SK-N-SH (cell line): ENCODE measurements around the gene PPP1R37. TPM values are rescaled to one million over a fixed set of nuclear protein-coding genes. Genes with fewer than 3 reads are reported as not detected.

Experiments
- CTCF ChIA-PET: fragments of 300-600, 350-600 bp; formaldehyde crosslinking; extraction: SDS; loops from one replicate; lab custom pipeline; 2021; lab: Yijun Ruan, JAX
- POLR2A ChIA-PET: fragments of 350-600 bp; sonication (Branson Sonifier 250); formaldehyde crosslinking; extraction: SDS; loops from one replicate; lab custom pipeline; 2020; ENCODE audit warnings: antibody characterized with exemption, inconsistent platforms; lab: Yijun Ruan, JAX
- DNase-seq: peaks from one replicate; pipeline ENCODE4 v3.0.0; 2012
- H2AFZ ChIP-seq: fragments of 200-600 bp; sonication (generic); 2 replicates; pipeline ENCODE4 v1.8.1; 2016; ENCODE audit warnings: antibody characterized with exemption, mild to moderate bottlenecking, low read depth
- H3F3A ChIP-seq: fragments of 200-600 bp; sonication (generic); replicated peaks from 2 replicates; pipeline ENCODE3; 2016; ENCODE audit warnings: antibody characterized with exemption, mild to moderate bottlenecking; ENCODE audit not compliant: insufficient read depth
- H3K27ac ChIP-seq, 2 experiments: fragments of 200-500 bp in 1 of 2; fragments of 200-600 bp in 1 of 2; sonication (Bioruptor generic) in 1 of 2; sonication (generic), shearing (Covaris generic) in 1 of 2; 2 replicates each; pipeline versions ENCODE4 v1.5.1 to v1.6.1; 2014 to 2016; ENCODE audit warnings: low read depth in 2 of 2, inconsistent platforms in 1 of 2, low read length in 1 of 2, mild to moderate bottlenecking in 1 of 2, mixed read lengths in 1 of 2
- H3K27me3 ChIP-seq: fragments of 200-600 bp; sonication (generic), shearing (Covaris generic); 2 replicates; pipeline ENCODE4 v1.6.1; 2016; ENCODE audit warnings: mixed run types; ENCODE audit not compliant: insufficient read depth
- H3K36me3 ChIP-seq, 2 experiments: fragments of 200-500 bp in 1 of 2; fragments of 200-600 bp in 1 of 2; sonication (Bioruptor generic) in 1 of 2; sonication (generic) in 1 of 2; replicated peaks in 1 of 2; 2 replicates each; pipeline versions ENCODE3 to v1.5.1; 2014 to 2016; ENCODE audit warnings: low read length in 1 of 2, mild to moderate bottlenecking in 1 of 2; ENCODE audit not compliant: insufficient read depth in 2 of 2, control insufficient read depth in 1 of 2
- H3K4me1 ChIP-seq, 2 experiments: fragments of 200-500 bp in 1 of 2; fragments of 200-600 bp in 1 of 2; sonication (Bioruptor generic) in 1 of 2; sonication (generic), shearing (Covaris generic) in 1 of 2; 2 replicates each; pipeline versions ENCODE4 v1.5.1 to v1.6.1; 2014 to 2016; ENCODE audit warnings: low read depth in 1 of 2, low read length in 1 of 2, mixed run types in 1 of 2; ENCODE audit not compliant: insufficient read depth in 2 of 2, control insufficient read depth in 1 of 2
- H3K4me2 ChIP-seq: fragments of 200-600 bp; sonication (generic), shearing (Covaris generic); 2 replicates; pipeline ENCODE4 v1.6.1; 2017; ENCODE audit warnings: mixed run types
- H3K4me3 ChIP-seq, 2 experiments: fragments of 200-500 bp in 1 of 2; fragments of 200-600 bp in 1 of 2; sonication (Bioruptor generic) in 1 of 2; sonication (generic), shearing (Covaris generic) in 1 of 2; 2 replicates each; pipeline versions ENCODE4 v1.5.1 to v1.8.1; 2014 to 2016; ENCODE audit warnings: low read depth in 2 of 2, inconsistent platforms in 1 of 2, low read length in 1 of 2, mild to moderate bottlenecking in 1 of 2, mixed read lengths in 1 of 2, moderate library complexity in 1 of 2
- H3K79me2 ChIP-seq: fragments of 200-600 bp; sonication (generic); 2 replicates; pipeline ENCODE4 v1.8.1; 2017; ENCODE audit warnings: mild to moderate bottlenecking; ENCODE audit not compliant: insufficient read depth
- H3K9ac ChIP-seq: fragments of 200-600 bp; sonication (generic); 2 replicates; pipeline ENCODE4 v1.6.1; 2017; ENCODE audit warnings: mixed run types
- H3K9me2 ChIP-seq: fragments of 200-600 bp; sonication (generic); 2 replicates; pipeline ENCODE4 v1.6.1; 2017; ENCODE audit warnings: mixed run types
- H3K9me3 ChIP-seq: fragments of 200-600 bp; sonication (generic); 2 replicates; pipeline ENCODE4 v1.6.1; 2017; ENCODE audit warnings: mixed run types, mild to moderate bottlenecking, moderate library complexity
- H4K20me1 ChIP-seq: fragments of 200-600 bp; sonication (generic); 2 replicates; pipeline ENCODE4 v1.6.1; 2017; ENCODE audit warnings: mild to moderate bottlenecking, mixed run types; ENCODE audit not compliant: insufficient read depth
- FOXM1 ChIP-seq: IDR thresholded peaks from 2 replicates; pipeline ENCODE4 v1.4.0; 2012; ENCODE audit warnings: low read depth, mild to moderate bottlenecking
- JUND ChIP-seq: IDR thresholded peaks from 2 replicates; pipeline ENCODE4 v1.4.0; 2012
- NRF1 ChIP-seq: IDR thresholded peaks from 2 replicates; pipeline ENCODE4 v1.6.1; 2012; ENCODE audit warnings: low read depth, mild to moderate bottlenecking, low read length
- RAD21 ChIP-seq: IDR thresholded peaks from 2 replicates; pipeline ENCODE4 v1.6.1; 2012; ENCODE audit warnings: mild to moderate bottlenecking, low read length
- SMC3 ChIP-seq: IDR thresholded peaks from 2 replicates; pipeline ENCODE4 v1.6.1; 2012; ENCODE audit warnings: low read depth, low read length, improper control_type of control experiment
- TAF1 ChIP-seq: IDR thresholded peaks from 2 replicates; pipeline ENCODE4 v1.6.1; 2012; ENCODE audit warnings: low read depth, mild to moderate bottlenecking, low read length, moderate library complexity, borderline replicate concordance
- TEAD4 ChIP-seq: IDR thresholded peaks from 2 replicates; pipeline ENCODE4 v1.4.0; 2012; ENCODE audit warnings: mild to moderate bottlenecking, borderline replicate concordance; ENCODE audit not compliant: insufficient read depth
- USF1 ChIP-seq: IDR thresholded peaks from 2 replicates; pipeline ENCODE4 v1.4.0; 2012; ENCODE audit warnings: low read depth, borderline replicate concordance
- YY1 ChIP-seq: IDR thresholded peaks from 2 replicates; pipeline ENCODE4 v1.4.0; 2012; ENCODE audit warnings: low read depth, mild to moderate bottlenecking
- WGBS: methylation state at CpG from one replicate; pipeline ENCODE4 v1.1.6; 2017; ENCODE audit warnings: low lambda C conversion rate; 5-methylcytosine and 5-hydroxymethylcytosine counted together
- polyA plus RNA-seq, 3 experiments: library from polyadenylated mRNA; depleted of rRNA; stranded (reverse); fragments of >200 nt; gene quantifications; 2 replicates each; pipeline ENCODE4 v1.2.3, GENCODE V29; 2012
- TF ChIP-seq, protein P1 (sequence below): IDR thresholded peaks from 2 replicates; pipeline ENCODE4 v1.6.1; 2012; ENCODE audit warnings: mild to moderate bottlenecking, low read depth, low read length, moderate library complexity

PPP1R37 gene
- polyA plus RNA-seq, 1 of the 3 experiments (the other 2 are of a cell fraction): 24.4 TPM

GRCh38 chr19:45170146-45171106 lies 77.4 kb downstream of the PPP1R37 start (continued):
- TF ChIP-seq USF1: no peak
- no peak for TF ChIP-seq JUND
- no peak for TF ChIP-seq FOXM1
- no peak for TF ChIP-seq NRF1

GRCh38 chr19:45171211-45171623 lies 78.2 kb downstream of the PPP1R37 start:
- no peak overlapping the region for H2AFZ ChIP-seq
- no peaks in the 10 kb centered on the region for H3K36me3 ChIP-seq
- H4K20me1 ChIP-seq: no peaks in the 10 kb centered on the region
- H3K9me3 ChIP-seq: no peaks in the 10 kb centered on the region
- H3K4me1 ChIP-seq: no peaks in the 10 kb centered on the region
- no peak for DNase-seq
- no peak overlapping the region for H3K9ac ChIP-seq
- no peaks in the 10 kb centered on the region for H3F3A ChIP-seq
- POLR2A ChIA-PET: no interaction called here
- no peak overlapping the region for H3K4me3 ChIP-seq
- no peaks in the 10 kb centered on the region for H3K27me3 ChIP-seq
- TF ChIP-seq TEAD4 (no peak), RAD21 (no peak)
- TF ChIP-seq, all 33 proteins: peak for 0
- 70% methylated on average over 7 of the region's 7 CpGs for WGBS
- CTCF ChIA-PET: interaction anchor here (0.5 kb wide), 1 partner anchor 281 kb away, joined by 3 read pairs; no protein-coding TSS in a partner anchor
- H3K4me2 ChIP-seq: no peak overlapping the region
- H3K27ac ChIP-seq: no peak overlapping the region
- H3K9me2 ChIP-seq: no peaks in the 10 kb centered on the region
- H3K79me2 ChIP-seq: no peaks in the 10 kb centered on the region

- H3K4me3 ChIP-seq: no peak overlapping the region
- peaks cover 6% of the 10 kb centered on the region; the same call in 1 of the 2 replicates for H3K79me2 ChIP-seq
- no peaks in the 10 kb centered on the region for H4K20me1 ChIP-seq
- no peaks in the 10 kb centered on the region for H3F3A ChIP-seq
- POLR2A ChIA-PET: no interaction called here
- H3K4me1 ChIP-seq: peaks cover 0 to 2% of the 10 kb centered on the region in 2 experiments; a peak in 1 of 4 replicates
- TF ChIP-seq YY1: no peak
- TF ChIP-seq, protein P1, sequence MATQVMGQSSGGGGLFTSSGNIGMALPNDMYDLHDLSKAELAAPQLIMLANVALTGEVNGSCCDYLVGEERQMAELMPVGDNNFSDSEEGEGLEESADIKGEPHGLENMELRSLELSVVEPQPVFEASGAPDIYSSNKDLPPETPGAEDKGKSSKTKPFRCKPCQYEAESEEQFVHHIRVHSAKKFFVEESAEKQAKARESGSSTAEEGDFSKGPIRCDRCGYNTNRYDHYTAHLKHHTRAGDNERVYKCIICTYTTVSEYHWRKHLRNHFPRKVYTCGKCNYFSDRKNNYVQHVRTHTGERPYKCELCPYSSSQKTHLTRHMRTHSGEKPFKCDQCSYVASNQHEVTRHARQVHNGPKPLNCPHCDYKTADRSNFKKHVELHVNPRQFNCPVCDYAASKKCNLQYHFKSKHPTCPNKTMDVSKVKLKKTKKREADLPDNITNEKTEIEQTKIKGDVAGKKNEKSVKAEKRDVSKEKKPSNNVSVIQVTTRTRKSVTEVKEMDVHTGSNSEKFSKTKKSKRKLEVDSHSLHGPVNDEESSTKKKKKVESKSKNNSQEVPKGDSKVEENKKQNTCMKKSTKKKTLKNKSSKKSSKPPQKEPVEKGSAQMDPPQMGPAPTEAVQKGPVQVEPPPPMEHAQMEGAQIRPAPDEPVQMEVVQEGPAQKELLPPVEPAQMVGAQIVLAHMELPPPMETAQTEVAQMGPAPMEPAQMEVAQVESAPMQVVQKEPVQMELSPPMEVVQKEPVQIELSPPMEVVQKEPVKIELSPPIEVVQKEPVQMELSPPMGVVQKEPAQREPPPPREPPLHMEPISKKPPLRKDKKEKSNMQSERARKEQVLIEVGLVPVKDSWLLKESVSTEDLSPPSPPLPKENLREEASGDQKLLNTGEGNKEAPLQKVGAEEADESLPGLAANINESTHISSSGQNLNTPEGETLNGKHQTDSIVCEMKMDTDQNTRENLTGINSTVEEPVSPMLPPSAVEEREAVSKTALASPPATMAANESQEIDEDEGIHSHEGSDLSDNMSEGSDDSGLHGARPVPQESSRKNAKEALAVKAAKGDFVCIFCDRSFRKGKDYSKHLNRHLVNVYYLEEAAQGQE: no peak
- TF ChIP-seq TAF1: no peak
- TF ChIP-seq SMC3: no peak
- no peak overlapping the region for H2AFZ ChIP-seq
- H3K4me2 ChIP-seq: no peak overlapping the region
- WGBS: 42% methylated on average over 2 of the region's 4 CpGs
- no peaks in the 10 kb centered on the region for H3K9me2 ChIP-seq
- no peaks in the 10 kb centered on the region for H3K9me3 ChIP-seq
- no peaks in the 10 kb centered on the region for H3K36me3 ChIP-seq
- H3K27ac ChIP-seq: no peak overlapping the region
- no peak for DNase-seq
- H3K27me3 ChIP-seq: no peaks in the 10 kb centered on the region
- CTCF ChIA-PET: no interaction called here
- H3K9ac ChIP-seq: no peak overlapping the region
These were observed 79.2 kb downstream of the PPP1R37 start for GRCh38 chr19:45172173-45172572.
